SK-N-SH treated with all-trans-retinoic acid at 6 μM for 48 hours (cell line): ENCODE measurements around the gene KCTD17.

Experiments
- ATAC-seq: fragments of 200-7000 bp; cut with Tn5 transposase; 3 replicates; pipeline ENCODE4 v1.9.1; 2020; ENCODE audit warnings: mild to moderate bottlenecking, moderate library complexity
- ARNTL ChIP-seq: fragments of 450-650 bp; formaldehyde crosslinking; IDR thresholded peaks from 2 replicates; pipeline ENCODE4 v1.5.0; 2020; ENCODE audit warnings: low read depth, mild to moderate bottlenecking, moderate library complexity, borderline replicate concordance
- BACH2 ChIP-seq: fragments of 250-450 bp; sonication (Bioruptor Pico); IDR thresholded peaks from 2 replicates; pipeline ENCODE4 v1.9.0; 2021; ENCODE audit warnings: mild to moderate bottlenecking, borderline replicate concordance
- CREB5 ChIP-seq: fragments of 250-450 bp; sonication (Bioruptor Pico); IDR thresholded peaks from 2 replicates; pipeline ENCODE4 v1.5.1; 2020; ENCODE audit warnings: low read depth, mild to moderate bottlenecking, moderate library complexity
- CSDC2 ChIP-seq: fragments of 250-450 bp; sonication (Bioruptor Pico); IDR thresholded peaks from 2 replicates; pipeline ENCODE4 v1.5.0; 2020; ENCODE audit warnings: mild to moderate bottlenecking, moderate library complexity
- CSRNP3 ChIP-seq: fragments of 250-450 bp; sonication (Bioruptor Pico); IDR thresholded peaks from 2 replicates; pipeline ENCODE4 v1.5.1; 2021; ENCODE audit warnings: mild to moderate bottlenecking, moderate library complexity
- ESRRG ChIP-seq: fragments of 250-450 bp; sonication (Bioruptor Pico); IDR thresholded peaks from 2 replicates; pipeline ENCODE4 v1.6.1; 2021; ENCODE audit warnings: mild to moderate bottlenecking
- GLIS3 ChIP-seq: fragments of 250-450 bp; sonication (Bioruptor Pico); IDR thresholded peaks from 2 replicates; pipeline ENCODE4 v1.5.0; 2020; ENCODE audit warnings: mild to moderate bottlenecking, moderate library complexity
- ISL1 ChIP-seq: fragments of 250-450 bp; sonication (Bioruptor Pico); IDR thresholded peaks from 2 replicates; pipeline ENCODE4 v2.1.2; 2022; ENCODE audit warnings: mild to moderate bottlenecking, moderate library complexity
- OSR1 ChIP-seq: fragments of 250-450 bp; sonication (Bioruptor Pico); IDR thresholded peaks from 2 replicates; pipeline ENCODE4 v1.8.0; 2022; ENCODE audit warnings: moderate library complexity, mild to moderate bottlenecking, inconsistent platforms
- PATZ1 ChIP-seq: fragments of 250-450 bp; sonication (Bioruptor Pico); IDR thresholded peaks from 2 replicates; pipeline ENCODE4 v1.8.0; 2020; ENCODE audit warnings: mild to moderate bottlenecking, moderate library complexity, borderline replicate concordance
- POU6F1 ChIP-seq: fragments of 250-450 bp; sonication (Bioruptor Pico); IDR thresholded peaks from 2 replicates; pipeline ENCODE4 v1.8.0; 2021; ENCODE audit warnings: low read depth, mild to moderate bottlenecking, moderate library complexity, borderline replicate concordance
- PPARA ChIP-seq: fragments of 250-450 bp; sonication (Bioruptor Pico); IDR thresholded peaks from 2 replicates; pipeline ENCODE4 v1.5.0; 2020; ENCODE audit warnings: mild to moderate bottlenecking, borderline replicate concordance
- RARB ChIP-seq: fragments of 250-450 bp; sonication (Bioruptor Pico); IDR thresholded peaks from 2 replicates; pipeline ENCODE4 v1.8.0; 2021; ENCODE audit warnings: mild to moderate bottlenecking, moderate library complexity
- SNAI2 ChIP-seq: fragments of 250-450 bp; sonication (Bioruptor Pico); IDR thresholded peaks from 2 replicates; pipeline ENCODE4 v1.5.0; 2020; ENCODE audit warnings: mild to moderate bottlenecking, moderate library complexity
- TCF4 ChIP-seq: fragments of 250-450 bp; sonication (Bioruptor Pico); IDR thresholded peaks from 2 replicates; pipeline ENCODE4 v1.8.0; 2021; ENCODE audit warnings: mild to moderate bottlenecking, moderate library complexity, borderline replicate concordance
- TOX ChIP-seq: fragments of 250-450 bp; sonication (Bioruptor Pico); IDR thresholded peaks from 2 replicates; pipeline ENCODE4 v1.8.0; 2021; ENCODE audit warnings: mild to moderate bottlenecking, moderate library complexity, borderline replicate concordance
- ZFP3 ChIP-seq: fragments of 250-450 bp; sonication (Bioruptor Pico); IDR thresholded peaks from 2 replicates; pipeline ENCODE4 v1.5.0; 2020; ENCODE audit warnings: mild to moderate bottlenecking, moderate library complexity
- ZFP30 ChIP-seq: fragments of 450-650 bp; formaldehyde crosslinking; IDR thresholded peaks from 2 replicates; pipeline ENCODE4 v1.5.0; 2022; ENCODE audit warnings: mild to moderate bottlenecking, moderate library complexity
- ZNF70 ChIP-seq: fragments of 450-650 bp; formaldehyde crosslinking; IDR thresholded peaks from 2 replicates; pipeline ENCODE4 v1.5.0; 2020; ENCODE audit warnings: mild to moderate bottlenecking, moderate library complexity

The KCTD17 gene

GRCh38 chr22:37080438-37080837 lies 28.9 kb downstream of the KCTD17 start:
- no peak for ATAC-seq
- TF ChIP-seq RARB (CRISPR knock-in tag) (no peak), GLIS3 (CRISPR knock-in tag) (no peak), ARNTL (no peak), TOX (CRISPR knock-in tag) (no peak), CREB5 (CRISPR knock-in tag) (no peak), BACH2 (no peak), OSR1 (CRISPR knock-in tag) (no peak), ISL1 (no peak), POU6F1 (CRISPR knock-in tag) (no peak), PPARA (CRISPR knock-in tag) (no peak), CSDC2 (CRISPR knock-in tag) (no peak), SNAI2 (no peak), ZFP3 (no peak)

GRCh38 chr22:37080838-37081237 lies 29.3 kb downstream of the KCTD17 start:
- no peak for TF ChIP-seq RARB (CRISPR knock-in tag)
- TF ChIP-seq CSRNP3 (CRISPR knock-in tag), result no peak
- TF ChIP-seq SNAI2, result no peak
- TF ChIP-seq OSR1 (CRISPR knock-in tag), result no peak
- no peak for TF ChIP-seq ZNF70 (CRISPR knock-in tag)
- no peak for ATAC-seq

GRCh38 chr22:37082251-37082873 lies 30.8 kb downstream of the KCTD17 start:
- ATAC-seq, result no peak
- TF ChIP-seq ESRRG, result no peak
- no peak for TF ChIP-seq CSDC2 (CRISPR knock-in tag)
- TF ChIP-seq ZFP3, result no peak
- TF ChIP-seq TCF4 (CRISPR knock-in tag), result no peak
- TF ChIP-seq PPARA (CRISPR knock-in tag), result no peak
- TF ChIP-seq CREB5 (CRISPR knock-in tag), result no peak
- TF ChIP-seq ZFP30 (CRISPR knock-in tag), result no peak
- TF ChIP-seq OSR1 (CRISPR knock-in tag), result no peak
- no peak for TF ChIP-seq POU6F1 (CRISPR knock-in tag)
- TF ChIP-seq PATZ1 (CRISPR knock-in tag), result no peak
- TF ChIP-seq CSRNP3 (CRISPR knock-in tag), result no peak
- no peak for TF ChIP-seq GLIS3 (CRISPR knock-in tag)
